HCT116 (cell line): ENCODE measurements around the gene RGS6.

ENCODE experiments used
- EZH2 ChIP-seq: fragments of 200-600 bp; sonication (generic); IDR thresholded peaks from 2 replicates; pipeline ENCODE4 v1.6.1; 2017; ENCODE audit warnings: antibody characterized with exemption, mixed run types
- POLR2A ChIP-seq: IDR thresholded peaks from 2 replicates; pipeline ENCODE4 v1.7.0; 2011; ENCODE audit warnings: borderline replicate concordance; ENCODE audit not compliant: insufficient read depth, insufficient read length; ENCODE audit errors: extremely low read depth
- POLR2AphosphoS5 ChIP-seq: IDR thresholded peaks from 2 replicates; pipeline ENCODE4 v1.6.1; 2011; ENCODE audit warnings: mild to moderate bottlenecking, low read depth, low read length, moderate library complexity
- TF ChIP-seq, protein P1 (sequence below), 3 experiments: fragments of 200-600 bp in 1 of 3; sonication (generic) in 1 of 3; IDR thresholded peaks in 2 of 3; conservative IDR thresholded peaks in 1 of 3; 2 replicates each; pipeline ENCODE4 v1.5.1; 2012 to 2017; ENCODE audit warnings: low read depth in 2 of 3, low read length in 2 of 3, antibody characterized with exemption in 1 of 3, borderline replicate concordance in 1 of 3, control low read depth in 1 of 3, mild to moderate bottlenecking in 1 of 3, mixed read lengths in 1 of 3, mixed run types in 1 of 3, moderate library complexity in 1 of 3; ENCODE audit not compliant: insufficient read depth in 1 of 3

DNA sequence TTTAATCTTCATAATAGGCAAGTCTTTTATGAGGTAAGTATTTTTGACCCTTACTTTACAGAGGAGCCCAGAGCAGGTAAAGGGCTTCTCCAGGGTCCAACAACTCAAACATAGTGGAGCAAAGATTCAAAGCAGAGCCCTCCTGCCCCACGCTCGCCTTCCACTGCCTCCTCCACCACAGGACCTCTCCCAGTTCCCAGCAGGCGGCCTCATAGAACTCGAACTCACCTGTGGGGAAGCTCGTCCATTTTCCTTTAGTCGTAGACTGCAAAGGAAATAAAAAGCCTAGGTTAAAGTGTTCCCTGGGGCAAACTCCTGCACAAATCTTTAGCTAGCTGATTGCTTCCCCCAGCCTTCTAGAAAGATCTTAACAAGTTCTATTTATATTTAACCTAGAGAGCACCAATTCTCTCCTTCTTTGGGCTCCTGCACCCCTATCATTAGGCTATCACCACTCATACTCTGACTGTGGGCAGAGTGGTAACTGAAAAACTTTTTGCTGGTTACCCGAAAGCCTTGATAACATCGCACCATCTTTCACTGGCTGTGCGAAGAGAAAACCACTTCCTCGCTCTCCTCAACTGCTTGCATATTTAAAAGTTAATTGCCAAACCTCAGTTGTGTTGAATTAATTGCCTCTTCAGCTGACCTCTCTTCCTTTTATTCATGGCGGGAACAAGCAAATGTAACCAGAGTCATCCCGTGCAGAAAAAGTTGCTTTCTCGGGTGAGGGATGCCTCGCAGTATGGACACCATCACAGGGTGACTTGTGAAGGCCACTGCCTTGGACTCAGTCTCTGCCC, 662.1 kb downstream of the RGS6 start:
- TF ChIP-seq POLR2AphosphoS5 (no peak), POLR2A (no peak), EZH2 (no peak)
- TF ChIP-seq, protein P1, sequence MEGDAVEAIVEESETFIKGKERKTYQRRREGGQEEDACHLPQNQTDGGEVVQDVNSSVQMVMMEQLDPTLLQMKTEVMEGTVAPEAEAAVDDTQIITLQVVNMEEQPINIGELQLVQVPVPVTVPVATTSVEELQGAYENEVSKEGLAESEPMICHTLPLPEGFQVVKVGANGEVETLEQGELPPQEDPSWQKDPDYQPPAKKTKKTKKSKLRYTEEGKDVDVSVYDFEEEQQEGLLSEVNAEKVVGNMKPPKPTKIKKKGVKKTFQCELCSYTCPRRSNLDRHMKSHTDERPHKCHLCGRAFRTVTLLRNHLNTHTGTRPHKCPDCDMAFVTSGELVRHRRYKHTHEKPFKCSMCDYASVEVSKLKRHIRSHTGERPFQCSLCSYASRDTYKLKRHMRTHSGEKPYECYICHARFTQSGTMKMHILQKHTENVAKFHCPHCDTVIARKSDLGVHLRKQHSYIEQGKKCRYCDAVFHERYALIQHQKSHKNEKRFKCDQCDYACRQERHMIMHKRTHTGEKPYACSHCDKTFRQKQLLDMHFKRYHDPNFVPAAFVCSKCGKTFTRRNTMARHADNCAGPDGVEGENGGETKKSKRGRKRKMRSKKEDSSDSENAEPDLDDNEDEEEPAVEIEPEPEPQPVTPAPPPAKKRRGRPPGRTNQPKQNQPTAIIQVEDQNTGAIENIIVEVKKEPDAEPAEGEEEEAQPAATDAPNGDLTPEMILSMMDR (IDR thresholded peaks at IDR 0.05 in 2 of 3, conservative IDR thresholded peaks at IDR 0.05 in 1 of 3; ENCODE audit: borderline replicate concordance in 1 of 3, insufficient read depth in 1 of 3, low read depth in 2 of 3, low read length in 2 of 3), result no peak
